ENCODE measurements around the gene GBF1.

Gene GBF1

GRCh38 chr10:102352066-102352715 is 106.9 kb downstream of the GBF1 start:
- FAIRE-seq = peak; percentile 16

GRCh38 chr10:102354451-102354850 is 109.1 kb downstream of the GBF1 start:
- FAIRE-seq = no peak

- no peak for FAIRE-seq
These were observed 113.5 kb downstream of the GBF1 start for GRCh38 chr10:102358712-102359382.

- FAIRE-seq = no peak
These were observed 122.1 kb downstream of the GBF1 start for GRCh38 chr10:102367441-102367840.

GRCh38 chr10:102368077-102368476 is 122.7 kb downstream of the GBF1 start:
- no peak for FAIRE-seq

- no peak for FAIRE-seq
These were observed 126.0 kb downstream of the GBF1 start for GRCh38 chr10:102371295-102371694.

- no peak for FAIRE-seq
These were observed 129.9 kb downstream of the GBF1 start for GRCh38 chr10:102375250-102375649.

- FAIRE-seq = no peak
These were observed 130.5 kb downstream of the GBF1 start for GRCh38 chr10:102375867-102376266.

- no peak for FAIRE-seq
These were observed 131.6 kb downstream of the GBF1 start for GRCh38 chr10:102376901-102377300.

GRCh38 chr10:102379383-102379782 is 134.1 kb downstream of the GBF1 start:
- no peak for FAIRE-seq

GRCh38 chr10:102381983-102382382 is 136.7 kb downstream of the GBF1 start:
- no peak for FAIRE-seq

GRCh38 chr10:102382871-102383270 is 137.5 kb downstream of the GBF1 start:
- no peak for FAIRE-seq

GRCh38 chr10:102384053-102384452 is 138.7 kb downstream of the GBF1 start:
- FAIRE-seq = no peak

- no peak for FAIRE-seq
These were observed 139.5 kb downstream of the GBF1 start for GRCh38 chr10:102384606-102385429.

GRCh38 chr10:102389894-102390293 is 144.6 kb downstream of the GBF1 start:
- no peak for FAIRE-seq

GRCh38 chr10:102392306-102392705 is 147.0 kb downstream of the GBF1 start:
- no peak for FAIRE-seq

GRCh38 chr10:102393411-102394078 is 148.2 kb downstream of the GBF1 start:
- FAIRE-seq = no peak

- FAIRE-seq = no peak
These were observed 148.9 kb downstream of the GBF1 start for GRCh38 chr10:102394079-102394800.

- FAIRE-seq = no peak
These were observed 149.6 kb downstream of the GBF1 start for GRCh38 chr10:102394801-102395399.

GRCh38 chr10:102395400-102396316 is 150.3 kb downstream of the GBF1 start, which contains the start of gene NFKB2:
Gene NFKB2, plus strand, starts transcription at chr10:102395705. Its CDS starts 255 bp downstream, at chr10:102395960.
- FAIRE-seq = no peak

- no peak for FAIRE-seq
These were observed 151.0 kb downstream of the GBF1 start for GRCh38 chr10:102396317-102396650.

All from A204.1 (cell line).